ENCODE results near the gene ZBTB46.

GRCh38 chr20:63773571-63774241 is 57.4 kb downstream of the ZBTB46 start:
- TF ChIP-seq CTCF (IDR thresholded peaks at IDR 0.05; ENCODE audit: poor library complexity) (no peak), EZH2 (IDR thresholded peaks at IDR 0.05; ENCODE audit: borderline replicate concordance) (no peak)

All from hepatocyte (in vitro differentiated cells).